Measurements from ENCODE around the gene CEP78. TPM values are rescaled to one million over a fixed set of nuclear protein-coding genes. Genes with fewer than 3 reads are reported as not detected.
A peak's percentile ranks its signal among the peaks of the same experiment; 100 is the strongest.

The CEP78 gene
- total RNA-seq, 4 donors from 2014 or later = 5.9 to 10.7 (median 7.7) TPM

DNA sequence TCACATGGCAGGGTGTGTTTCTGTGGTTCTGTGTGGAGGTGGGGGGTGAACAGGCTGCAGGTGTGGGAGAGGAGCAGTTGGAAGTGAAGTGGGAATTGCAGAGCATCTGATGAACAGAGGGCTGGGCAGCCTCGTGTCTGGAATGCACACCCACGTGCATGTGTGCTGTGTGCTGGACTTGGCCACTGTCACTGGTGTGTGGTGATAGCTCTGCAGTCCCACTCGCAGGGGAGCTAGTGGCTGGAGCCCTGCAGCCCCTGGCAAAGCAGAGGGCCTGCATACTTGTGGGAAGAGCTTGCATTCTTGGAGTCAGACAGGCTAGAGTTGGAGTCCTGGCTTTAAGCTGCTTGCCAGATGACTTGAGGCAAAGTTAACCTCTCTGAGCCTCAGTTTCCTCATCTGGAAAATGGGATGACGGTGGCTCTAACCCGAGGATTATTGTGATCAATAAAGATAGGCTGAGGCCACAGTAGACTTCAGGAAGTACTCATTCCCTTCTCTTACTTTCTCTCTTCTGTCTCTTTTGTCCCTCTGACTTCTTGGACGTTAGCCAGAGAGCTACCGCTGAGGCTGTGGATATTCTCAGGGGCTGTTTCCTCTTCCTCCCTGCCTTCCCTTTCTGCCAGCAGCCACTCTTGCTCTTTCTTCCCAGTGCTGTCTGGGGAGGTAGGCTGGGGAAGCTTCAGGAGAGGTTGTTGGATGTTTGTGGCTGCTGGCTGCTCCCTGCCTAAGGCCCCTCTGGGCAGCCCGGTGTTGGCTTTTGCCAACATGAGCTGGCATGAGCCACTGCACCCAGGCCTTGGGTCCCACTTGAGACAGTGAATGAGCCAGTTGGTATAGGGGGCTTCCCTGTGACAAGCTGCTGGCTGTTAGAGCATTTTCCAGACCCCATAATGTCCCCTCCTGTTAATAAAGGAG is 79.3 kb downstream of the CEP78 start:
- WGBS, 2 donors = 53 to 62% methylated on average over 8 of the region's 8 CpGs
- DNase-seq (ENCODE audit: low spot score in 2 of 2) = peak in 1 of 2 donors; percentile 53
- intact Hi-C loops (cut with DNase I; ENCODE audit: low total_unique reads) = no loop called here
- TF ChIP-seq, protein P1, sequence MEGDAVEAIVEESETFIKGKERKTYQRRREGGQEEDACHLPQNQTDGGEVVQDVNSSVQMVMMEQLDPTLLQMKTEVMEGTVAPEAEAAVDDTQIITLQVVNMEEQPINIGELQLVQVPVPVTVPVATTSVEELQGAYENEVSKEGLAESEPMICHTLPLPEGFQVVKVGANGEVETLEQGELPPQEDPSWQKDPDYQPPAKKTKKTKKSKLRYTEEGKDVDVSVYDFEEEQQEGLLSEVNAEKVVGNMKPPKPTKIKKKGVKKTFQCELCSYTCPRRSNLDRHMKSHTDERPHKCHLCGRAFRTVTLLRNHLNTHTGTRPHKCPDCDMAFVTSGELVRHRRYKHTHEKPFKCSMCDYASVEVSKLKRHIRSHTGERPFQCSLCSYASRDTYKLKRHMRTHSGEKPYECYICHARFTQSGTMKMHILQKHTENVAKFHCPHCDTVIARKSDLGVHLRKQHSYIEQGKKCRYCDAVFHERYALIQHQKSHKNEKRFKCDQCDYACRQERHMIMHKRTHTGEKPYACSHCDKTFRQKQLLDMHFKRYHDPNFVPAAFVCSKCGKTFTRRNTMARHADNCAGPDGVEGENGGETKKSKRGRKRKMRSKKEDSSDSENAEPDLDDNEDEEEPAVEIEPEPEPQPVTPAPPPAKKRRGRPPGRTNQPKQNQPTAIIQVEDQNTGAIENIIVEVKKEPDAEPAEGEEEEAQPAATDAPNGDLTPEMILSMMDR (IDR thresholded peaks at IDR 0.05) = no peak
- no peak for TF ChIP-seq POLR2A (IDR thresholded peaks at IDR 0.05)
- no peak overlapping the region for H3K4me3 ChIP-seq (ENCODE audit: low read depth, poor library complexity, severe bottlenecking)

DNA sequence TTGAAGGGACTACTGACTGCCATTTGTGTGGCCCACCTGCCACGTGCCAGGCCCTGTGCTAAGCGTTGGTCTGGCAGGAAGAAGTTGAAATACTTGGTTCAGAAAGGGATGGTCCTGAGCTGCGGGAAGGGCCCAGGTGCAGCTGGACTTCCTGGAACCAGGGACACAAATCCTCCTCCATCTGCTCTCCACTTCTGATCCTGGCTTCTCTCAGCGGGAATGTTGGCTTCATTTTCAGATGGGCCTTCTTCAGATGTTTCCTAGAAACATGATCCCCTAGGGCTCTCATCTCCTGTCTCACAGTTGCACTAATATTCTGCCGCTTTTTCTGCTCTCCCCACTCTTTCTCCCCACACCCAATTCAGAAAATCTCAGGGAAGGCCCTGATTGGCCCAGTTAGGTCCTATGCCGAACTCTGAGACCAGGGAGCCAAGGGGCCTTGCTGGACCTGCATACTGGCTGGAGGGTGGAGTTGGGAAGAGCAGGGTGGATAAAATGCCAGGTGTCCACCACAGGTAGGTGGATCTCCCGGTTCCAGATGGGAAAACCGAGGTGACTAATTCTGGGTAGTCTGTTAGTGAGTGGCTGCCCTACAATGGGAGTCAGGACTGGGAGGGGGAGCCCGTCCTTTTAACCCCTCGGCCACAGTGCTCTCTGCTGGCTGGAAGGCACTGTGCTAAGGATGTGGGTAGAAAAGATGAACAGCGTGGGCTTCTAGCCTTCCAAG is 80.5 kb downstream of the CEP78 start:
- TF ChIP-seq, protein P1 (IDR thresholded peaks at IDR 0.05) = no peak
- no peak for TF ChIP-seq POLR2A (IDR thresholded peaks at IDR 0.05)
- DNase-seq (ENCODE audit: low spot score in 2 of 2) = peak in 1 of 2 donors; percentile 60
- WGBS, 2 donors = 89 to 92% methylated on average over 11 of the region's 11 CpGs
- intact Hi-C loops (cut with DNase I; ENCODE audit: low total_unique reads) = no loop called here
- H3K4me3 ChIP-seq (ENCODE audit: low read depth, poor library complexity, severe bottlenecking) = no peak overlapping the region

DNA sequence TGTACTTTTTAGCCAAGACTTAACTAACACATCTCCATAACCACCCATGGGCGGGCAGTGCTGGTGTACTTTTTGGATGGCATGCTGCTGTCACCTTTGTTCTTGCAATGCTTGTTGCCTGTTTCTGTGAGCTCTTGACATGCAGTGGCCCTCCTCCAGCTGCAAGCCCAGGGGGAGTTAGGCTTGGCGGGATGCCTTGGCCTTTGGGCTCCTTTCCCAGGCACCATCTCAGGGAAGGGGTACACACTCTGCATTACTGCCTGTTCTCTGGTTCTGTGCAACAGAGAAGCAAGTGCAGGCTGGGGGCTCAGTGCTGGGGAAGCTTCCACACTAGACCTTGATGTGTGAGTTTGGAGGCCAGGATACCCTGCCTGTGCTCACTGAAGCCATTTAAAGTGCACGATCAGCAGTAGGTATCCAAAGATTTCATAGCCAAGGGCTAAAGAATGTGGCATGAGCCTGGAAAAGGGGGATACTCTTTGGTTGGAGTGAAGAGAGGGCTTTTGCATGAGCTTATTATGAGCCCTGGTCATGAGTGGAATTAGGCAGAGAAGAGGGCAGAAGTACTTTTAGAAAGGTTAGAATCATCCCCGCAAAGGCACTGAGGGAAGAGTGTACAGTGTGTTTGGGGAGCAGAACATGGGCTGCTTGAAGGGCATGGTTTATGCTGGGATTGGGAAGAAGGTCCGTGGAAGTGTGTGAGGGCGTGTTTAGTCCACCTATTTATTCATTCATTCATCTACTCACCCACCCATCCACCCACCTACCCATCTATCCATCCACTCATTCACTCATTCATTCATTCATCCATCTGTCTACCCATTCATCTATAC is 83.5 kb downstream of the CEP78 start:
- intact Hi-C loops (cut with DNase I; ENCODE audit: low total_unique reads) = no loop called here
- no peak for TF ChIP-seq POLR2A (IDR thresholded peaks at IDR 0.05)
- TF ChIP-seq, protein P1 (IDR thresholded peaks at IDR 0.05) = no peak
- no peak overlapping the region for H3K4me3 ChIP-seq (ENCODE audit: low read depth, poor library complexity, severe bottlenecking)
- 70 to 93% methylated on average over 6 of the region's 6 CpGs for WGBS, 2 donors
- DNase-seq (ENCODE audit: low spot score in 2 of 2) = peak in 1 of 2 donors; percentile 62

DNA sequence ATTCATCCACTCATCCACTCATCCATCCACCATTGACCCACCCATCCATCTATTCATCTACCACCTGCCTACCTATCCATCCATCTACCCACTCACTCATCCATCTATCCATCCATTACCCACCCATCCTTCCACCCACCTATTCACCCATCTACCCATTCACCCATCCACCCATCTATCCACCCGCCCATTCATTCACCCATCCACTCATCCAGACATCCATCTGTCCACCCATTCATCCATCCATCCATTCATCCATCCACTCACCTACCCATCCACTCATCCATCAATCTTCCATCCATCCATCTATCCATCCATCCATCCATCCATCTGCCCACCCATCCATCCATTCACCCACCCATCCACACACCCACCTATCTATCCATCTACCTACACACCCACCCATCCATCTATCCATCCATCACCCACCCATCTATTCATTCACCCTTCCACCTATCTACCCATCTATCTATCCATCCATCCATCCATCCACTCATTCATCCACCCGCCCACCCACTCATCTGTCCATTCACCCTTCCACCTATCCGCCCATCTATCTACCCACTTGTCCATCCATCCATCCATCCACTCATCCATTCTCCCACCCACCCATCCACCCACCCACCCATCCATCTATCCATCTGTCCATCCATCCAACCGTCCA is 84.3 kb downstream of the CEP78 start:
- intact Hi-C loops (cut with DNase I; ENCODE audit: low total_unique reads) = no loop called here
- H3K4me3 ChIP-seq (ENCODE audit: low read depth, poor library complexity, severe bottlenecking) = no peak overlapping the region
- peak in 1 of 2 donors; percentile 23 for DNase-seq (ENCODE audit: low spot score in 2 of 2)
- TF ChIP-seq POLR2A (IDR thresholded peaks at IDR 0.05) = no peak
- TF ChIP-seq, protein P1 (IDR thresholded peaks at IDR 0.05) = no peak
- WGBS, 2 donors = 89 to 95% methylated on average over 4 of the region's 4 CpGs

DNA sequence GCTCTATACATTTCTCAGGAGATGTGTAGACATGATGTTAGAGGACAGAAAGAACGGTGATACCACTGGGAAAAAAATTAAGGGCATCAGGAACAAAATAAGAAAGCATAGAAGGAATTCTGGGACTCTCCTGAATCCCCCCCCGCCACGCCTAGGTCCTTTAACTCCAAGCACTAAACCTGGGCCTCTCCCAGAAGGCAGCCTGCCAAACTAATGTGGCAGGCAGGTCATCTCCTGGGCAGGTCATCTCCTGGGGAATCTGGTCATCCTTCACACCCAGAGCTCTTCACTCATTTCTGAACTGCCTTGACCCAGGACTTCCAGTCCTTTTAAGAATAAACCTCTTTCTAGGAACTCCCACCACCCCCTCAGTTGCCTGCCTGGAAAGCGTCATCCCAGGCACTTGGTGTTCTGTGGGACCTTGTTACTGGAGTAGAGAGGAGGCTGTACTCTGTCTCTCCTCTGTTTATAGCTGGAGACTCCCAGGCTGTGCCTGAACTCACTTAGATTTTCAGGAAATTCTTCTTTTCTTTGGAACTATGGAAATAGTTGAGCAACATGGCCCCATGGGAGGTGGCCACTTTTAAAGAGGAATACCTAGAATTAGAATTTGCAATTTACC is 85.1 kb downstream of the CEP78 start:
- 89 to 92% methylated on average over 4 of the region's 4 CpGs for WGBS, 2 donors
- no peak overlapping the region for H3K4me3 ChIP-seq (ENCODE audit: low read depth, poor library complexity, severe bottlenecking)
- no peak for TF ChIP-seq POLR2A (IDR thresholded peaks at IDR 0.05)
- TF ChIP-seq, protein P1 (IDR thresholded peaks at IDR 0.05) = no peak
- intact Hi-C loops (cut with DNase I; ENCODE audit: low total_unique reads) = no loop called here
- DNase-seq (ENCODE audit: low spot score in 2 of 2) = peak in 1 of 2 donors; percentile 40
